Stomach (tissue), 4 donors: Measurements from ENCODE around the gene EPB41L4B.

Experiments
- CTCF ChIP-seq, 7 experiments: fragments of 450-650 bp in 4 of 7; fragments of 200-600 bp in 3 of 7; sonication (generic) in 3 of 7; IDR thresholded peaks; one replicate each; pipeline ENCODE4 v1.5.1; 2016 to 2019; ENCODE audit warnings: antibody characterized with exemption in 7 of 7, control low read depth in 2 of 7, mild to moderate bottlenecking in 1 of 7
- EP300 ChIP-seq: sonication (generic); formaldehyde crosslinking; IDR thresholded peaks from one replicate; pipeline ENCODE4 v1.6.1; 2017; ENCODE audit warnings: antibody characterized with exemption
- POLR2A ChIP-seq, 4 donors: fragments of 450-650 bp; IDR thresholded peaks; one replicate each; pipeline ENCODE4 v1.6.1; 2016; ENCODE audit warnings: antibody characterized with exemption in 4 of 4, control low read depth in 2 of 4, mild to moderate bottlenecking in 1 of 4, moderate library complexity in 1 of 4
- POLR2AphosphoS5 ChIP-seq, 3 donors: sonication (generic); formaldehyde crosslinking; IDR thresholded peaks; one replicate each; pipeline ENCODE4 v1.6.1; 2016; ENCODE audit warnings: antibody characterized with exemption in 3 of 3

DNA sequence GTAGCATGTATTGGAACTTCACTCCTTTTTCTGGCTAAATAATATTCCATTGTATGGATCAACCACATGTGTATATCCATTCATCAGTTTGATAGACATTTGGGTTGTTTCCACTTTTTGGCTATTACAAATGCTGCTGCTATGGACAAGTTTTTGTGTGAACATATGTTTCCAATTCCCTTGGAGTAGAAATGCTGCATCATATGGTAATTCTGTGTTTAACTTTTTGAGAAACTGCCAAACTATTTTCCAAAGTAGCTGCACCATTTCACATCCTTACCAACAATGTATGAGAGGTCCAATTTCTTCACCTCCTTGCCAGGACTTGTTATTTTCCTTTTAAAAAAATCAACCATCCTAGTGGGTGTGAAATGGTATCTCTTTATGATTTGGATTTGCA is 162.2 kb downstream of the EPB41L4B start:
- no peak for TF ChIP-seq CTCF (IDR thresholded peaks at IDR 0.05)
- TF ChIP-seq POLR2AphosphoS5 (IDR thresholded peaks at IDR 0.05), result no peak
- TF ChIP-seq POLR2A (IDR thresholded peaks at IDR 0.05), result no peak
- no peak for TF ChIP-seq EP300
